Transverse colon (tissue), 4 donors: ENCODE measurements around the gene KIAA1328.
A peak's percentile ranks its signal among the peaks of the same experiment; 100 is the strongest.

Experiments used
- CTCF ChIP-seq, 5 experiments: fragments of 200-600 bp in 3 of 5; fragments of 450-650 bp in 2 of 5; sonication (generic) in 3 of 5; IDR thresholded peaks; 1 replicate in 2 of 5; 2 replicates in 3 of 5; pipeline ENCODE4 v1.5.1; 2016 to 2017; ENCODE audit warnings: antibody characterized with exemption in 5 of 5, inconsistent platforms in 3 of 5, mild to moderate bottlenecking in 2 of 5, moderate library complexity in 1 of 5
- POLR2A ChIP-seq: fragments of 450-650 bp; IDR thresholded peaks from one replicate; pipeline ENCODE4 v1.6.1; 2016; ENCODE audit warnings: antibody characterized with exemption, mild to moderate bottlenecking, moderate library complexity
- POLR2AphosphoS5 ChIP-seq, 3 donors: sonication (generic); formaldehyde crosslinking; IDR thresholded peaks; one replicate each; pipeline ENCODE4 v1.6.1; 2016; ENCODE audit warnings: antibody characterized with exemption in 3 of 3

- TF ChIP-seq CTCF (IDR thresholded peaks at IDR 0.05) (no peak), POLR2A (no peak), POLR2AphosphoS5 (IDR thresholded peaks at IDR 0.05) (peak in 1 of 3 donors; percentile 8)
These were observed 734 bp upstream of the KIAA1328 start for GRCh38 chr18:36828157-36828629.
